Coronary artery (tissue), 2 donors: ENCODE results near the gene NSG1.

Experiments used
- DNase-seq: peaks from one replicate; pipeline ENCODE4 v3.0.0-alpha.2; 2017; ENCODE audit warnings: low spot score
- H3K27ac ChIP-seq, 2 donors: fragments of 200-600 bp; sonication (generic); one replicate each; pipeline ENCODE4 v1.5.1; 2016 to 2019
- H3K4me3 ChIP-seq: fragments of 200-600 bp; sonication (generic); 2 replicates; pipeline ENCODE4 v1.5.1; 2016; ENCODE audit warnings: mild to moderate bottlenecking, moderate library complexity
- TF ChIP-seq, protein P1 (sequence below): fragments of 200-600 bp; sonication (generic); IDR thresholded peaks from one replicate; pipeline ENCODE4 v1.5.1; 2019; ENCODE audit warnings: antibody characterized with exemption

The NSG1 gene

DNA sequence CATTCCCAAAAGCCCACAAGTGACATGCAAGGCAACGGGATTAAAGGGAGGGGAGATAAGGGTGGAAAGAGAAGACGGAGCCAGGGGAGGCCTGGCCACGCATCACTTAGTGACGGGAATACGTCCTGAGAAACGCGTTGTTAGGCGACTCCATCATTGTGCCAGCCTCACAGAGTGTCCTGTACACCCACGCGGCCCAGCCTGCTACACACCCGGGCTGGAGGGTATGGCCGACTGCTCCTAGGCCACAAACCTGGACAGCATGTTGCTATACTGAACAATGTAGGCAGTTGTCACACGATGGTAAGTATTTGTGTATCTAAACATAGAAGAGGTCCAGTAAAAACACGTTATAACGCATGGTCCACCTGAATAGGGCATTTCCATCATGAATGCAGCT is 23.4 kb downstream of the NSG1 start:
- Histone ChIP-seq H3K27ac (no peak overlapping the region), H3K4me3 (no peak overlapping the region)
- TF ChIP-seq, protein P1, sequence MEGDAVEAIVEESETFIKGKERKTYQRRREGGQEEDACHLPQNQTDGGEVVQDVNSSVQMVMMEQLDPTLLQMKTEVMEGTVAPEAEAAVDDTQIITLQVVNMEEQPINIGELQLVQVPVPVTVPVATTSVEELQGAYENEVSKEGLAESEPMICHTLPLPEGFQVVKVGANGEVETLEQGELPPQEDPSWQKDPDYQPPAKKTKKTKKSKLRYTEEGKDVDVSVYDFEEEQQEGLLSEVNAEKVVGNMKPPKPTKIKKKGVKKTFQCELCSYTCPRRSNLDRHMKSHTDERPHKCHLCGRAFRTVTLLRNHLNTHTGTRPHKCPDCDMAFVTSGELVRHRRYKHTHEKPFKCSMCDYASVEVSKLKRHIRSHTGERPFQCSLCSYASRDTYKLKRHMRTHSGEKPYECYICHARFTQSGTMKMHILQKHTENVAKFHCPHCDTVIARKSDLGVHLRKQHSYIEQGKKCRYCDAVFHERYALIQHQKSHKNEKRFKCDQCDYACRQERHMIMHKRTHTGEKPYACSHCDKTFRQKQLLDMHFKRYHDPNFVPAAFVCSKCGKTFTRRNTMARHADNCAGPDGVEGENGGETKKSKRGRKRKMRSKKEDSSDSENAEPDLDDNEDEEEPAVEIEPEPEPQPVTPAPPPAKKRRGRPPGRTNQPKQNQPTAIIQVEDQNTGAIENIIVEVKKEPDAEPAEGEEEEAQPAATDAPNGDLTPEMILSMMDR = no peak
- DNase-seq = no peak

DNA sequence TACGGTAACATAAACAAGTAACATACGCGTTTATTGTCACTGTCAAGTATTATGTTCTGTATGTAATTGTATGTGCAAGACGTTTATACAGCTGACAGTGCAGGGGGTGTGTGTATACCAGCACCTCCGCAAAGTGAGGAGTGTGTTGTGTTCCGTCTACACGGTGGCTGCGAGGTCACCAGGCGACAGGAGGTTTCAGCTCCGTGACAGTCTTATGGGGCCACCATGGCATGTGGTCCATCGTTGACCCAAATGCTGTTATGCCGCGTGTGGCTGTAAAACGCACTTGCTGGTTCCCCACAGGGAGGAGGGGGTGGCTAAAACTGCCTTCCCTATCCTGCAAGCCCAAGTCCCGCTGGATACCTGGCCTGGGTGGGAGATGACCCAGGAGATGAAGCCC is 25.0 kb downstream of the NSG1 start:
- Histone ChIP-seq H3K4me3 (no peak overlapping the region), H3K27ac (no peak overlapping the region)
- no peak for DNase-seq
- TF ChIP-seq, protein P1 = no peak

DNA sequence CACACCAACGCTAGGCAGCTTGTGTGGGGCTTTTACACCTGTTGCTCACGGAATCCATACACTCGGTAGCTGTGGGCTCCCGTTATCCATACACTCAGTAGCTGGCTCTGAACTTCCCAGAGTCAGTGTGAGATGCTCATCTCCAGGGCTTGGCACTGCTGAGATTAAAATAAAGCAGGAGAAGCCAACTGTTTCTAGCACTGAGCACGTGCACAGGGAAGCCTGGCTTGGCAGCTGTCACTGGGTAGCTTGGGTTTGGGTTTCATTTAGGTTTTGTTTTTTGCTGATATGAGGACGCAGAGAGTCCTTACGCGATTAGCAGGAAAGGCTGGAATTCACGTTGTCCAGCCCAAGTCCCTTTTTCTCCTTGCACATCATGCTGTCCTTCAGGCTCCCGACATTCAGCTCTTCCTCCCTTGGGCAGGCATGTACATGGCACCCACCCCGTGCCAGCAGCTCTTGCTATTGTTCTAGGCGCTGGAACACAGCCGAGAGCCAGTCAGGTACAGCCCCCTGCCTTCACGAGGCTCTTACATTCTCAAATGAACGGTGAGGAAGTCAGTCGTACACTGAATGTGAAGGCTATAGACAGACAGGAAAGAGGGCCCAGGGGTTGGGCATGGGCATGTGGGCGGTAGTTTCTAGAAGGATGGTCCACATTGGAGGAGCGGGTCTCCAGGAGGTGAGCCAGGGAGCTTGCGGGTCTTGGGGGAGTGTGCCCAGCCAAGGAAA is 25.9 kb downstream of the NSG1 start:
- TF ChIP-seq, protein P1 = no peak
- no peak overlapping the region for H3K4me3 ChIP-seq
- H3K27ac ChIP-seq = no peak overlapping the region
- no peak for DNase-seq

DNA sequence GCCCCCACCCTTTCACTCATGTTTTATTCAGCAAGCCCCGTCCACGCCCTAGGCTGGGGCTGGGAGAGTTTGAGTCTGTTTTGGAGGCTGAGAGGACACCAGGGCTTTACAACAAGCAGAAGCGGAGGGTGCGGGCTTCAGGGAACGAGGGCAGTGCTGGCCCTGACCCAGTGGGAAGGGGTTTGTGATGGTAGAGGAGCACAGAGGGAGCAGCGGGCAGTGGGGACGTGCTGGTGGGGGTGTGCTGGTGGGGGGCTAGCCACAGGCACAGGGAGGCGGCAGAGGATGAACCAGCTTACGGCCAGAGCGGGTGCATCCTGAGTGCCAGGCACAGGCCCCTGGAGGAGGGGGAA is 26.4 kb downstream of the NSG1 start:
- TF ChIP-seq, protein P1 = no peak
- DNase-seq = no peak
- no peak overlapping the region for H3K27ac ChIP-seq
- no peak overlapping the region for H3K4me3 ChIP-seq

DNA sequence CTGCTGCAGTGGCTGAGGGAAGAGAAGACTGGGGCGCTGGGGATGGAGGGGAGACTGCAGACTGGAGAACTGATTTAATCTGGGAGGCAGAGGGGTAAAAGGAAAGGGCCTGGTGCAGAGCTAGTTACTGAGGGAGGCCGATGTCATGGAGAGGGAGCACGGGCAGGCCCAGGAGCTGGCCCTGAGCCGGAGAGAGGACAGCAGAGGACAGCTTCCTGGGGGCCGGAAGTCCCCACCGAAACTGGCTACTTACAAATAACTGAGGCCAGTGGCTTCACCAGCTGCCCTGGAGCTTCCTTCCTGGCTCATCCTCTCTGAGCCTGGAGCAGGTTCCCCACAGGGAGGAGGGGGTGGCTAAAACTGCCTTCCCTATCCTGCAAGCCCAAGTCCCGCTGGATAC is 26.9 kb downstream of the NSG1 start:
- Histone ChIP-seq H3K4me3 (no peak overlapping the region), H3K27ac (no peak overlapping the region)
- no peak for DNase-seq
- TF ChIP-seq, protein P1 = no peak

DNA sequence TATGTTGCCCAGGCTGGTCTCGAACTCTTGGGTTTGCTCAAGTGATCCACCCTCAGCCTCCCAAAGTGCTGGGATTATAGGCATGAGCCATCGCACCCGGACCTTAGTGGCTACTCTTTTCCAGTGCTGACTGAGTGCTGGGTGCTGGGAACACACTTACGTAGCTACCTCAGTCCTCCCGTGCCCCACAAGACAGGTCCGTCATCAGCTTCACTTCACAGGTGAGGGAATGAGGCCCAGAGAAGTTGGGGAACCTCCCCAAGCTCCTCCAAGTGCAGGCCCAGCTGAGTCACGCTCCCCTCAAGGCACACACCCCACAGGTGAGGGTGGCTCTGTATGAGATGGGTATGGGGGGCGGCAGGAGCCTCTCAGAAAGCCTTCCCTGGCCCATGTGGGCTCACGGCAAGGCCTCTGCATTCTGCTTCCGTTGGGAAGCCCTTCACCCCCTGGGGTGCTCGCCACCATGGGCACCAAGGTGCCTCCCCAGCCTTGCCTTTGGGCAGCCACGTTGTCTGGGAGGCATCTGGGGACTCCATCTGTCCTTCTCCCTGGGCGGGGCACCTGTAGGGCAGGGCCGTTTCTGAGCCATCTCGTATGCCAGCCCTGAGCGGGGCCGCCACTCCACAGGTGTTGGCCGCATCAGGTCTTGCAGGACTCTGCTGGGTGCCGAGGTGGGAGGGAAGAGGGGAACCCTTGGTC is 28.4 kb downstream of the NSG1 start:
- DNase-seq = no peak
- Histone ChIP-seq H3K27ac (no peak overlapping the region), H3K4me3 (no peak overlapping the region)
- TF ChIP-seq, protein P1 = no peak
